Femur (tissue), 1 donor: ENCODE data around the gene PARP6.

Experiments
- DNase-seq: peaks from one replicate; pipeline ENCODE4 v3.0.0-alpha.2; 2017

The PARP6 gene

DNA sequence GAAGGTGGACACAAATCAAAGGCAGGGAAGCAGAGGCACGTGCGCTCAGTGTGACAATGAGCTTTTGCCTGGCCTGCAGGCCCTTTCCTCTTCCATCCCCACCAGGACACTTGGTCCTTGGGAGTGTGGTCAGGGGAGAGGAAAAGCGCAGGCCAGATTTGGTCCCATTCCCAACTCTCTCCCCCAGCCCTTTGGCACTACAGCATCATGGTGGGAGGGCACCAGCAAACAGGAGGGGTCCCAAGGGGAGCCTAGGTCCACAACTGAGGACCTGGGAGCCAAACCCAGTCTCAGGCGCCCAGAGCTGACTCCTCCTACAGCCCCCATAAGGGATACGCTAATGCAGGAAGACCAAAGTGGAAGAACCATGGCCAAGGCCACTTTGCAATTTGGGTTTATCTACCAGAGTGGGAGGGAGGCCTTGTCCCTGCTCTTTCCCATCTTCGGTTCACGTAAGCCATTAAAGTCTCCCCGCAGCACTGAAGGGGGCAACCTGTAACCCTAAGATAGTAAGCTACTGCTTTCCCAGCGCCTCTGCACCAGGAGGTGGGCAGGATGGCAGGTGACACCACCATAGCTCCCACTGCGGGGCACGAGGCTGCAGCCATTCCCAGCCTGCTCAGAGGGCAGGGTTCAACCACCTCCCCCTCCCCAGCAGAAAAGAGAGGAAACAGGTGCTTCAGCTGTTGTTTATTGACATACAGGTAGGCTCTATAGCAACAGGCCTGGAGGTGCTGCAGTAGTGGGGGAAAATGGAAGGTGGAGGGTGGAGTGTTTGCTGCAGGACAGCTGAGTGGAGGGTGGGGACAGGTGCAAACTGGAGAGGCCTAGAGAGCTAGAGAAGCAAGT, 73.8 kb downstream of the PARP6 start:
- no peak for DNase-seq

DNA sequence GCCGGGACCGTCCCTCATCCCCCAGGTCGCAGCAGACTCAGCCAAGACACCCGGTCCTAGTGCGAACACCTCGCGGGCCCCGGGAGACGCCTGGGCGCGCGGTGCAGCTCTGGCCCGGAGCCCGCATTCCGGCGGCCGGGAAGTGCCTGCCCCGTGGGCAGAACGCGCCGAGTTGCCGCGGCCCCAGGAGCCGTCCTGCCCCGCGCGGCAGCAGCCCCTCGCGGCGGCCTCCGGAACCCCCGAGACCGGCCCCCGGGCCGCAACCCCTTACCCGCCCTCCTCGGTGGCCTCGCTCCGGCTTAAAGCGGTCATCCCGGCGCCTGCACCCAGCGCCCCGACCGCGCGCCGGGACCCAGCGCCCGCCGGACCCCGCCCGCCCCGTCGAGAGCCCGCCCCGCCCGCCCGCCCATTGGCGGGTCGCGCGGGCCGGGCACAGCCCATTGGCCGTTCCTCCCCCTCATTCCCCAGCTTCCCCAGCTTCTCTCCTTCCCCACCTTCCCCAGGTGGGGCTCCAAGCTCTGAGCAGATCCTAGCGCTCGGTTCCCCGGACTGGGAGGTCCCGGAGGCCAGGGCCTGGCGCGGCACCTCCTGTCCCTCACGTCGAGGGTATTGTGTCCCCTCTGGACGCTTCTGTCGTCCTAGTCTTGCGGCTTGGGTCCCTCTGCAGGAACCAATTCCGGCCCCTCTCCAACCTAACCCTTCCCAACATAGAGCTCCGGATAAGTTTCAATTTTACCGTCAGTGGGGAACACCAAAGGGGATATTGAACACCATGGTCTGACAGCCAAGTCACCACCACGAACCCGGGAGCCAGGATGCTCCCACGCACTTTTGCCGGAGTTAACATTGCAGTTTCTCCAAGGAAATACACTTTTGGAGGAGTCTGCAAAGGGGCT, 74.6 kb downstream of the PARP6 start, which contains the start of gene GRAMD2A:
Gene GRAMD2A, minus strand, starts transcription at position 328 of the 896 bp plus-strand sequence.
- DNase-seq = peak; percentile 53

GRCh38 chr15:72197041-72197459, 75.3 kb downstream of the PARP6 start:
- no peak for DNase-seq

- DNase-seq = no peak
These were observed 75.8 kb downstream of the PARP6 start for GRCh38 chr15:72196409-72197040.

DNA sequence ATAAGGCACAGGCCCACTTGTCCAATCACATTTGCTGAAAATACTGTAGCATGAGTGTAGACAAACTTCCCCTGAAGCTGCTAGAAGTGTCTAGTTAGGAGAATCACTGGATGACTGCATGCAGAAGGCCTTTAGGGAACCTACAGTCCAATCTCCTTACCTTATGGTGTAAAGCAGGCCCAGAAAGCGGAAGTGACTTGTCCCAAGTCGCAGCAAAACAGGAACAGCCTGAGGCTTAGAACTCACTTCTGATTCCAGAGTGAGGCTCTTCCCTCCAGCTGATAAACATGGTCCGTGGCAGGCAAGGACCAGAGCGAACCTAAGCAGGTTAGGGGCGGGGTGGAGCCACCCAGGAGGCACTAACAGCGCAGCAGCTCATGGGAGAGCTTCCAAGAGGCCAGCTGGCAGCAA, 77.2 kb downstream of the PARP6 start:
- no peak for DNase-seq

GRCh38 chr15:72193836-72194396, 78.4 kb downstream of the PARP6 start:
- DNase-seq = no peak

- no peak for DNase-seq
These were observed 79.9 kb downstream of the PARP6 start for GRCh38 chr15:72192416-72192815.
